Measurements from ENCODE around the gene UST.

DNA sequence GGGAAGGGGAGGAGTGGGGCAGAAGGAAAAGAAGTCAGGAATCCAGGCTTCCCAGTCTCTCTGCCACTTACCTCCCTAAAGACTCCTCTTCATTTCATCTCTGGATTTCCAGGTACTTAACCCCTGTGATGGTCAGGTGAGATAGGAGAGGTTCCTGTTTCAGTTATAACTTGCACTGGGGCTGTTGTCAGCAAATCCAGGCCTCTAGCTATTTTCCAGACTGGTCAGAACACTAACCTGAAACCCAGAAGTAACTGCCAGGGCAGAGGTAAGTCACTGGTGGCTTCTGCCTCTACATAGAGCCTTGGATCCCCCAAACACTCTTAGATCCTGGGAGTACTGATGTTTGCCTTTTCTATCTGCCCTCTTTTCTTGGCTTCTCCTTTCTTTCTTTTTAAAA lies 337.2 kb downstream of the UST start:
- TF ChIP-seq CTCF (IDR thresholded peaks at IDR 0.05) (no peak), EP300 (IDR thresholded peaks at IDR 0.05) (no peak), POLR2AphosphoS5 (IDR thresholded peaks at IDR 0.05) (no peak)
